ENCODE data around the gene HOXB5.

Gene HOXB5

GRCh38 chr17:48550502-48551213, 42.9 kb downstream of the HOXB5 start:
- no peak overlapping the region for H3K4me3 ChIP-seq (ENCODE audit: low read length, poor library complexity, severe bottlenecking)
- no peaks in the 10 kb centered on the region for H3K9me3 ChIP-seq (ENCODE audit: insufficient read depth, low read depth, low read length)
- H3K4me2 ChIP-seq (ENCODE audit: low read depth, low read length, poor library complexity, severe bottlenecking): no peak overlapping the region
- no peak overlapping the region for H3K9ac ChIP-seq (ENCODE audit: low read depth, low read length, poor library complexity, severe bottlenecking)
- H3K27me3 ChIP-seq (ENCODE audit: insufficient read depth, low read length, poor library complexity, severe bottlenecking): no peaks in the 10 kb centered on the region
- H3K79me2 ChIP-seq (ENCODE audit: insufficient read depth, low read length): peaks cover 95% of the 10 kb centered on the region
- H3K4me1 ChIP-seq (ENCODE audit: insufficient read depth, low read length, poor library complexity, severe bottlenecking): peaks cover 35% of the 10 kb centered on the region
- H3F3A ChIP-seq (ENCODE audit: low read depth): peaks cover 30% of the 10 kb centered on the region
- H3K36me3 ChIP-seq (ENCODE audit: insufficient read depth, low read length): peaks cover 68% of the 10 kb centered on the region
- peaks cover 61% of the 10 kb centered on the region for H4K20me1 ChIP-seq (ENCODE audit: insufficient read depth, low read length, poor library complexity, severe bottlenecking)
- H2AFZ ChIP-seq (ENCODE audit: low read length): no peak overlapping the region
- TF ChIP-seq EZH2phosphoT487 (IDR thresholded peaks at IDR 0.05; ENCODE audit: borderline replicate concordance) (no peak), CTCF (conservative IDR thresholded peaks at IDR 0.05; ENCODE audit: low read length) (0 out of 2 replicates have a peak, but pooled peaks have one; percentile 15)
- no peaks in the 10 kb centered on the region for H3K9me2 ChIP-seq (replicated peaks; ENCODE audit: low read depth, low read length)

- Histone ChIP-seq H3K9me3 (ENCODE audit: insufficient read depth, low read depth, low read length) (no peaks in the 10 kb centered on the region), H3K9ac (ENCODE audit: low read depth, low read length, poor library complexity, severe bottlenecking) (no peak overlapping the region), H3K36me3 (ENCODE audit: insufficient read depth, low read length) (peaks cover 66% of the 10 kb centered on the region), H3K4me2 (ENCODE audit: low read depth, low read length, poor library complexity, severe bottlenecking) (no peak overlapping the region), H3K9me2 (replicated peaks; ENCODE audit: low read depth, low read length) (no peaks in the 10 kb centered on the region), H3F3A (ENCODE audit: low read depth) (peaks cover 30% of the 10 kb centered on the region), H3K4me1 (ENCODE audit: insufficient read depth, low read length, poor library complexity, severe bottlenecking) (peaks cover 41% of the 10 kb centered on the region), H3K27me3 (ENCODE audit: insufficient read depth, low read length, poor library complexity, severe bottlenecking) (no peaks in the 10 kb centered on the region), H2AFZ (ENCODE audit: low read length) (no peak overlapping the region), H3K4me3 (ENCODE audit: low read length, poor library complexity, severe bottlenecking) (no peak overlapping the region), H3K79me2 (ENCODE audit: insufficient read depth, low read length) (peaks cover 95% of the 10 kb centered on the region), H4K20me1 (ENCODE audit: insufficient read depth, low read length, poor library complexity, severe bottlenecking) (peaks cover 56% of the 10 kb centered on the region)
- TF ChIP-seq EZH2phosphoT487 (IDR thresholded peaks at IDR 0.05; ENCODE audit: borderline replicate concordance) (no peak), CTCF (conservative IDR thresholded peaks at IDR 0.05; ENCODE audit: low read length) (no peak)
These were observed 43.6 kb downstream of the HOXB5 start for GRCh38 chr17:48549914-48550501.

GRCh38 chr17:48549281-48549630, 44.3 kb downstream of the HOXB5 start:
- peaks cover 45% of the 10 kb centered on the region for H3K4me1 ChIP-seq (ENCODE audit: insufficient read depth, low read length, poor library complexity, severe bottlenecking)
- peaks cover 30% of the 10 kb centered on the region for H3F3A ChIP-seq (ENCODE audit: low read depth)
- peaks cover 95% of the 10 kb centered on the region for H3K79me2 ChIP-seq (ENCODE audit: insufficient read depth, low read length)
- H2AFZ ChIP-seq (ENCODE audit: low read length): no peak overlapping the region
- H3K9me3 ChIP-seq (ENCODE audit: insufficient read depth, low read depth, low read length): no peaks in the 10 kb centered on the region
- TF ChIP-seq EZH2phosphoT487 (IDR thresholded peaks at IDR 0.05; ENCODE audit: borderline replicate concordance): no peak
- no peak for TF ChIP-seq CTCF (conservative IDR thresholded peaks at IDR 0.05; ENCODE audit: low read length)
- H3K9ac ChIP-seq (ENCODE audit: low read depth, low read length, poor library complexity, severe bottlenecking): no peak overlapping the region
- no peak overlapping the region for H3K4me3 ChIP-seq (ENCODE audit: low read length, poor library complexity, severe bottlenecking)
- H3K27me3 ChIP-seq (ENCODE audit: insufficient read depth, low read length, poor library complexity, severe bottlenecking): peaks cover 3% of the 10 kb centered on the region
- no peaks in the 10 kb centered on the region for H3K9me2 ChIP-seq (replicated peaks; ENCODE audit: low read depth, low read length)
- peaks cover 48% of the 10 kb centered on the region for H4K20me1 ChIP-seq (ENCODE audit: insufficient read depth, low read length, poor library complexity, severe bottlenecking)
- H3K36me3 ChIP-seq (ENCODE audit: insufficient read depth, low read length): peaks cover 59% of the 10 kb centered on the region
- H3K4me2 ChIP-seq (ENCODE audit: low read depth, low read length, poor library complexity, severe bottlenecking): peak overlapping the region; percentile 96

Measured in Loucy (cell line).